Globus pallidus (tissue), 1 donor: ENCODE data around the gene HOXC10.

Experiments used
- DNase-seq: peaks from one replicate; pipeline ENCODE4 v3.0.0-alpha.2; 2015; ENCODE audit warnings: low spot score

HOXC10 gene

DNA sequence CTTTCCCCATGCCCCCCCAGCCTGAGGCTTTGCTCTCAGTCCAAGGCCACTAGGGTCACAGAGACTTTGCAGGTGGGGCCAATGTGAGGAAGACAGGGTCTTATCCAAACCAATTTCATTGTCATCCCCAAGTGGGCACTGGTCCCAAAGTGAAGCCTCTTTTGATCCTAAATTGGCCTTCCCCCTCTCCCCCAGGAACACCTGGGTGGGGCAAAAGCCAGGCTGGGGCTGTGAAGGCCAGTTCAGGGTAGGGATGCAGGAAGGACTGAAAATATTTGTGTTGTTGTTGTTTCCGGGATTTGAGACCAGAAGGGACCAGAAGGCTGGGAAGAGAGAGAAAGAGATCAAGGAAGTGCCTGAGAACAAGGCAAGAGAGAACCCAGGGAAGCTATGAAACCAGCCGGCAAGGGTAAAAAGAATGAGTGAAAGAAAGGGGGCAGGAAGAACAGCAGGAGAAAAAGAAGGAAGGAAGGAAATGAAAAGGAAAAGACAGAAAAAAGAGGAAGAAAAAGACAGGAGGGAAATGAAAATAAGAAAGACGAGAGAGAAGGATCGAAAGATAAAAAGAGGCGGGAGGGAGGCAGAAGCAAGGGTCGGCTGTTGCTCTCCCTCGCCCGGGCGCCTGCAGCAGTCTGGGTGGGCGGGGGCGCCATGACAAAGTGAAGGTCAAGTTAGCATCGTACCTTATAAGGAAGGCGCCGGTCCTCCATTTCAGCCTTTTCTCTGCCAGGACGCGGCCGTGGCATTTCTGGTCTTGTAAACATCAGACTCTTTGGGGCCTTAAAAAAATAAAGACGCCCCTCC lies 19.5 kb upstream of the HOXC10 start:
- DNase-seq: no peak

DNA sequence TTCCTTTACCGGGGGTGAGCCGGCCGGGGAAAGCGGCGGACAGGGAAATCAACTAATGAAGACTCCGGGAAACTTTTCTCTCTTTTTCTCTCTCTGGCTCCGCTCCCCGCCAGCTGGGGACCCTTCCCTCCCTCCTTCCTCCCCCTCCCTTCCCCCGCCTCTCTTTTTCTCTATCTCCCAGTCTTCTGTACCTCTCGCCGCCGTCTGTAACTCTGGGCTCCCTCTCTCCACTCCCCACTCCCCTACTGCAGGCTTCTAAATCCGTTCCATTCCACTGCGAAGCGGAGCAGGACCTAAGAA lies 18.9 kb upstream of the HOXC10 start:
- no peak for DNase-seq

DNA sequence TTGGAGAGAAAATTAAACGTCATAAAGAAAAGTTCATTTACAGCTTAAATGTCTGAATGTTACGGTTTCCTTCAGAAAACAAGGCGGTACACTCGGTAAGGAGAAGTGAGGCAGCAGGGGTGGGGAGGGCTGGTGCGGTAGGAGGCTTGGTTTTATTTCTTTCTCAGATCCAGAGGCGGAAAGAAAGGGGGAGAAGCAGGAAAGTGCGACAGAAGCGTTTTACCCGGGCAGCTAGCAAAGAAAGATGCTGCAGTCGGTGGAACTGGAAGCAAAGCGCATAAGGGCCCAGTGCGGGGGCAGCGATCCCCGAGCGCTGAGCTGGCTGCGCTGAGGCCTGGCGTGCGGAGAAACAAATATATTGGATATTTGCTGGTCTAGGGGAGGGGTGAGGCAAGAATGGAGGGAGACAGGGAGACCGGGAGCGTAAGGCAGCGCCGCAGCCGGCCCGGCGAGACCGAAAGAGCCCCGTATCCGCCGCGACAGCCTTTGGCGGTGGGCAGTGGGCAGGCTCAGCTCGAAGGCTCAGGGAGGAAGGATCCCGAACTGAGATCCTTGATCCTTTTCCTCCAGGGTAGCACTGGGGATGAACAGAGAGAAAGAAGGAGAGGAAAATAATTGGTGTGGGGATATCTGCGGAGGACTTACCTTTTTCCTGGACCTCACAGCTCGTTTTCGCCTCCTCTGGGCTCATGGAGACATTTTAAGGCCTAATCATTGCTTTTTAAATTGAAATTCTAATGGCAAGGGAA lies 18.4 kb upstream of the HOXC10 start:
- DNase-seq: no peak

DNA sequence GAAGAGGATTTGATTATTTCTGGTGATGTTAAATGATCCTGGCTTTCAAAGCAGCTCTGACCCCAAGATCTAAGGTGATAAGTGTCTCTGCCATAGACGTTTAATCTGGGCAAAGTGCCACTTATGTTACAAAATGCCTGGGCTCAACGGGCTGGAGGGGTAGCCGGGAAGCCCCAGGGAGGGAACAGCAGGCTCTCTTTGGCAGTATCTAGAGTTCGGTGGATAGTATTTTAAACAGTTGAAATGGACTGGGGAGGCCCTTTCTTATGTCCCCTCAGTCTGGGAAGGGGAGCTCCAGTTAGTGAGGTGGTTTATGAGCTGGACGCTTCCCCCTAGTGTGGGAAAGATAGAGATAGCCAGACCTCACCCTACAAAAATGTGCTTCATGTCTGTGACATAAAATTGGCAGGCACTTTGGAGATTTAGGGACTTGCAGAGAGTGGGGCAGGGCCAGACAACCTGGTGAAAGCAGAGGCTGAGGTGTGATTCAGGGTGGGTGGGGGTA lies 17.5 kb upstream of the HOXC10 start:
- no peak for DNase-seq

DNA sequence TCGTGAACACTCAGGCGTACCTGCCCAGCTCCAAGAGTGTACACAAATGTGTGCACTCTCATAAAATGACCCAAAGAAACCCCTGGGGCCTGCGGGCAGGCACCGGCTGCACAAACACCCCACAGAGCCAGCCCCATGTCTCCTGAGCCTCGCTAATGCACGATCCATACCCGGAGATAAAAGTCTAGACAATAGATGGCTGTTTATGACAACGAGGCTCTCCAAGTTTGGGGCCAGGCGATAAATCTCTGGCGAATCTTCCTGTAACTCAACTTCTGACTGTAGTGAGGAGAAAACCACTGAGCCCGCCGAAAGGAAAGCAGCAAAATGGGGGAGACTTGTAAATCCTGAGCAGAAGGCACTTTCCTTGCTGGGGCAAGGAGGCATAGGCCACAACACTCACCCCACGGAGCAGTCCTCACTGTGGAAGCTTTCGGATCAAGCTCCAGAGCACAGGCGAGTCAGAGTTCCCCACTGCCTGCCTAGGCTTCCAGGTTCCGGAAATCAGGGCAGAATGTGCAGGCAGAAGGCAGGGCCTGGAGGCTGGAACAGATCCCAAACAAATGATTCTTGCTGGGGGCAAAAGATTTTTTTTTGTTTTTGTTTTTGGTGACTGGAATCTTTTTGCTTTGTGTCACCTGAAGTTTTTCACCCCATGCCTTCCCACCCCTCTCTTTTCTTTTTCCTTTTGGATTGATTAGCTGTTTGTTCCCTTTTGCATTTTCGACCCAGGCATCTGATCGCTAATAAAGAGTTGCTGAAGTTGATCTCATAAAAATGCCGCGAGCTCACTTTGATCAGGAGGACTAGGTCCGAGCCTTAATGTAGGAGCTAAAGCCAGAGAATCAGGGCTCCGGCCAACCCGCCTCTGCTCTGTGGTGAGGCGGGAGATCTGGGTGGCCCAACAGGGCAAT lies 16.5 kb upstream of the HOXC10 start:
- no peak for DNase-seq

DNA sequence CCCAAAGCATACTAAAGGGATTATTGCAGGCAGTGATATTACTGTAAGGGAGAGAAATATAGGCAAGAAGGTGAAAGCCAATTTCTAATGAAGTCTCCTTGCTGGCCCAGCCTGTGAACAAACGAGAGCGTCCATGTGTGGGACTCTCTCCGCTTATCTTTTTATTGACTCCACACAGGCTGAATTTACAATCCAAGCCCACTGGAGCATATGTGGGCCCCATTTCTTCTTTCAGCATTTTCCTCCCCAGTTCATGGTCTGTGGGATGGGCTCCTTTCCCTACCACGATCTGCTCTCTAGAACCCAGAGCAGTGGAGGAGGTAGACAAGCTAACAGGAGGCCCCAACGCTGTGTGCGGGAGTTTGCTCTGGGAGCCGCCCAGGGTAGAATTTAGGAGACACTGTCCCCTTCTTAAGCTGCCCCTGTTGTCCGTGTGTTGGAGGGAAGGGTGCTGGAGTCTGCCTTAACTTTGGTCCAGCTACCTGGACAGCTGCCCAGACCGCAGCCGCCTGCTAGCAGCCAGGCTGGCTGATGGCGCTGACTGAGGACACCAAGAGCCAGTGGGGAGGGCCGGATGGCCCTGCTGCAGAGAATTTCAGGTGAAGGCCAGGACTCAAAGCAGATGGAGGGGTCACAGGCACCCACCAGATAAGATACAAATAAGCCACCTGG lies 15.2 kb upstream of the HOXC10 start:
- no peak for DNase-seq

DNA sequence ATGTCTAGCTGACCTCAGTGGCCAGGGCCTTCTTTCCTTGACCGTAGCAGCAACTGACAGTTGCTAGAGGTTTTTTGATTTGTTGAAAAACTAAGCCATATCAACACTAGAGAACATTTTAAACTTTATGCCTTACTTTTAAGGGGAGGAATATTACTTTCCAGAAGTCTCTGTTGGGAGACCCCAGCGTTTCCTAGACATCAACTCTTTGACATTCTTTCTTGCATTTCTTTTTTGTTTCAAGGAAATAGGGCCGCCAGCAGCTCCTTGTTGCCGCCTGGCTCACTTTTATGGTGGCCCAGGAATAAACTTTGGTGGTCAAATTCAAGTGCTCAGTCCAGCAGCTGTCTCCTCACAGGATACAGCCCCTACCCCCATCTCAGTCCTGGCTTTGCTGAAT lies 14.5 kb upstream of the HOXC10 start:
- no peak for DNase-seq

DNA sequence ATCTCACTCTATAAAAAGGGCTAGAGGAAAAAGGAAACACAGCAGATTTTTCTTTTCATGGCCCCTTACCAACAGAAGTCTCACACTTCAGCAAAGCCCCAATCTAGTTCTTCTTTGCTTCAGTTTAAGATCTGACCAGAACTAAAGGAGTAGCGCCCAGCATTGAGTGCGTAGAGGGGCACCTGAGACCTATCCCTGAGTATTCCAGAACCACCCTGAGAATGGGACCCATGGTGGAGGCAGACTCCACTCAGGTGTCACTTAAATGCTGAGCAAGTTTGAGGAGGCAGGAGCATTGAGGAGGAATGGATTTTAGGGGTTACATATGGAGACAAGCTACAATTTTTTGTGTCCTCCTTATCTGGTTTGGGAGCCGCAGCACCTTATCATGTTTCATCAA lies 13.8 kb upstream of the HOXC10 start:
- DNase-seq: no peak

DNA sequence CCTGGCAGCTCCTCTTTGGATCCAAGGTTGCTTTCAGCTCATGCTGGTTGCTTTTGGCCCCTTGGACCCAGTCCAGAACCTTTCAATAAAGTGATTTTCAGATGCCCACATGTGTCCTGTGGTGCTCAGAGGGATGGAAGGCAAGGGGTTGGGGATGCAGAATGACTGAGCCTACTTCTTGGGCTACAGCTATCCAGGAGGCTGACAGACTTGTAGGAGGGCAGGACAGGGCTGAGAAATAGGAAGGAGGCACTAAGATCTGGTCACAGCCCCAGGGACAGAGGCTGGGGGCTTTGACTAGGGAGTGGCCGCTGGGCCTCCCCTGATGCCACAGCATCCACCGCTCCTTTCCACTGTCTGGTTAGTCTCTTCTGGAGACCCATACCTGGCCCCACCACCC lies 13.3 kb upstream of the HOXC10 start:
- no peak for DNase-seq

DNA sequence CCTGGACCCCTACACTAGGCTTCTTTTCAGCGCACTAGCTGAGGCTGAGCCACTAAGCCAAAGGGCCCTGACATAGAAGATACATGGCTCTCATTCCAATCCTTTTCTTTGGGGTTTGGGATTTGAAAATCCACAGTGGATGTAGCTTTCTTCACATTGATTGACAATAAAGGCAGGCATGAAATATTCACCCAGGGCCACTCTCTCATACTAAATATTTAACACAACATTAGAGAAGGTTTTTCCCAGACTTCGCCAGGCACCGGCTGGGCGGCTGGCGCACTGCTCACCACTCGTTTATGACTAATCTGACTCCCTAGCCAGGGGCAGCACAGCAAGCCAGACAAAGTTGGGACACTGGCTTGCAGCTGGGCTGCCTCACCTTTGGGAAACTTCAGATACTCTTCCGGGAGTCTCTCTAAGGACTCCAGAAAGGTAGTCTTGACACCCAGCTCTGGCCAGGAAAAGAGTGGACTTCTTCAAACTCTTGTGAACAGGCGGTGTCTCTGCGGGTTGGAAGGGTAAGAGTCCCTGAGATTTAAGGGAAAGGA lies 12.7 kb upstream of the HOXC10 start:
- DNase-seq: no peak

DNA sequence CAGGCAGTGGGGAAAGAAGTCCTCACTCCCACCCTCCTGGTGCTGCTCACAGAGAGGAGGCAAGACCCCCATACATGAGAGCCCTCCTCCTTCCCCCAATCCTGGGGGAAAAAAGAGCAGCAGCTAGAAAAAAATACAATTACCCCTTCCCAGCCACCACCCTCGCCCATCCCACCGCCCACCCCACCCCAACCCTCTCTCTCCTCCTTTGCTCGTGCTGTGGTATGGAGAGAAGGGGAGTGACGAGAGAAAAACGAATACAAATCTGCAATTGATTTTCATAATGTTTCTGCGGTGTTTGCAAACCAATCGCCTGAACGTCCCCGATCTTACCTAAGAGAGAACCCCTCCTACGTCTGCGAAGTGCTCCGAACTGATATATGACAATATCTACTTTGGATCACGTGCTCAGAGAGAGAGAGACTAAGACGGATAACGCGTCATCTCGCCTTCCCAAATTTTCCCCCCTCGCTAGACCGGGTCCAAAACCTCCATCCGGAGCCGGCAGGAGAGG lies 12.2 kb upstream of the HOXC10 start, which contains the start of gene HOXC11:
TSS of gene HOXC11 (plus strand) at position 405 of the 514 bp plus-strand sequence. CDS start 116 bp downstream, outside the sequence.
- DNase-seq: no peak

DNA sequence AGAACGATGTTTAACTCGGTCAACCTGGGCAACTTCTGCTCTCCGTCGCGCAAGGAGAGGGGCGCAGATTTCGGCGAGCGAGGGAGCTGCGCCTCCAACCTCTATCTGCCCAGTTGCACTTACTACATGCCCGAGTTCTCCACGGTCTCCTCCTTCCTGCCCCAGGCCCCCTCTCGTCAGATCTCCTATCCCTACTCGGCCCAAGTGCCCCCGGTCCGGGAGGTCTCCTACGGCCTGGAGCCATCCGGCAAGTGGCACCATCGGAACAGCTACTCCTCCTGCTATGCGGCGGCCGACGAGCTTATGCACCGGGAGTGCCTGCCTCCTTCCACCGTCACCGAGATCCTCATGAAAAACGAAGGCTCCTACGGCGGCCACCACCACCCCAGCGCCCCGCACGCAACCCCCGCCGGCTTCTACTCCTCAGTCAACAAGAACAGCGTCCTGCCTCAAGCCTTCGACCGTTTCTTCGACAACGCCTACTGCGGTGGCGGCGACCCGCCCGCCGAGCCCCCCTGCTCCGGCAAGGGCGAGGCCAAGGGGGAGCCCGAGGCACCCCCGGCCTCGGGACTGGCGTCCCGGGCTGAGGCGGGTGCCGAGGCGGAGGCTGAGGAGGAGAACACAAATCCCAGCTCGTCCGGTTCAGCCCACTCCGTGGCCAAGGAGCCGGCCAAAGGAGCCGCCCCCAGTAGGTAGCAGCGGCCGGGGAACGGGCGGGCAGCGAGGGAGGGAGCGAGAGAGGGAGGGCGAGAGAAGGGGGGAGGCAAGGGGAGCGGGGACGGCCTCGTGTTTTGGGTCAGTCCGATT lies 11.5 kb upstream of the HOXC10 start:
- DNase-seq: no peak

DNA sequence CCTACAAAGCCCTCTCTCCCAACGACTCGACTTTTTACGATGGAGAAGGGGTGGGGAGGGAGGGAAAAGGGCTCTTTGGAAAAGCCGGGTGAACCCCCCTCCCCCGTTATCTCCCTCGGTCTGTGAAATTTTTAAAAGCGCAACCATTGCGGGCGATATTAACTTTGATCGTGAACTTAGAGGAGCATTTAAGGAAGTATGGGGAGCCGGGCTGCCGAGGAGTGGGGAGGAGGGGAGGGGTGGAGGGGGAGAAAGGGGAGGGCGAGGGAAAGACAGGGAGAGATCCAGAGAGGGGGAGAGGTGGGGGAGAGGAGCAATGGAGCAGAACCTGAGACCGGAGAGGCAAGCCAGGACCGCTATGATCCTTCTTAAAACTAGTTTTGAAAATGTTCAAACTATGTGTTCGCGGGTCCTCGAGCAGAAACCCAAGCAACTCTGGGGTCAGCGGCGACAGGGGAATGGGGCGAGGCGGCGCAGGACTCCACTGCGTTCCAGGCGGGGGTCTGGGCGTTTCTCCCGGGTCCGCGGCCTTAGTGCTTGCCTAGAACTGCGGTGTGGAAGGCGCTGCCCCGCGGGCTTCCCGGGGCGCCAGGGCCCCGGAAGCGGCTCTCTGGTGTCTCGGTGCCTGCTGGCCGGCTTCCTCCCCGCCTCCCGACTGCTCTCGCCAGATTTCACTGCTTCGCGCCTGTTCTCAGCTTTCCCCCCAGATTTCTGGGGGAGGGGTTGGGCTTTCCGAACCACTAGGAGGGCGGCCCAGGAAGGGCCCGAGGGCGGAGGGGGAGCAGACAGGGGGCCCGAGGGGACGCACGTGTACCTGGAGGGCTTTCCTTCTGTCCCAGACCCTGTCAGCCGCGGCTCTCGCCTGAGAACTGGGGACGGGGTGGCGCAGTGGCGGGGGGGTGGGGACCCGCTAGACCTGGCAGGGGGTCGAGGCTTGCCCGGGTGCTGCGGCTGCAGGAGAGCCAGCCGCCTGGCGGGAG lies 10.6 kb upstream of the HOXC10 start, which contains the start of gene HOTAIR:
TSS of gene HOTAIR (minus strand) at position 871 of the 980 bp plus-strand sequence.
- DNase-seq: no peak

DNA sequence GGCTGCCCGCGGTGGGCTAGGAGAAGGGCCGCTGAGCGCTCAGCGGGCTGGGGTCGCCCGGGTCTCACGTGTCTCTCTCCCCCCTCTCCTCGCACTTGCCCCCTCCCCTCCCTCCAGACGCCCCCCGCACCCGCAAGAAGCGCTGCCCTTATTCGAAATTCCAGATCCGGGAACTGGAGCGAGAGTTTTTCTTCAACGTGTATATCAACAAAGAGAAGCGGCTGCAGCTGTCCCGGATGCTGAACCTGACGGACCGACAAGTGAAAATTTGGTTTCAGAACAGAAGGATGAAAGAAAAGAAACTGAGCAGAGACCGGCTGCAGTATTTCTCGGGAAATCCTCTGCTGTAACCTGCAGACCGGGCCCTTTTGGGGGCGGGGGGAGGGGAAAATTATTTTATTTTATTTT lies 9.9 kb upstream of the HOXC10 start:
- no peak for DNase-seq

DNA sequence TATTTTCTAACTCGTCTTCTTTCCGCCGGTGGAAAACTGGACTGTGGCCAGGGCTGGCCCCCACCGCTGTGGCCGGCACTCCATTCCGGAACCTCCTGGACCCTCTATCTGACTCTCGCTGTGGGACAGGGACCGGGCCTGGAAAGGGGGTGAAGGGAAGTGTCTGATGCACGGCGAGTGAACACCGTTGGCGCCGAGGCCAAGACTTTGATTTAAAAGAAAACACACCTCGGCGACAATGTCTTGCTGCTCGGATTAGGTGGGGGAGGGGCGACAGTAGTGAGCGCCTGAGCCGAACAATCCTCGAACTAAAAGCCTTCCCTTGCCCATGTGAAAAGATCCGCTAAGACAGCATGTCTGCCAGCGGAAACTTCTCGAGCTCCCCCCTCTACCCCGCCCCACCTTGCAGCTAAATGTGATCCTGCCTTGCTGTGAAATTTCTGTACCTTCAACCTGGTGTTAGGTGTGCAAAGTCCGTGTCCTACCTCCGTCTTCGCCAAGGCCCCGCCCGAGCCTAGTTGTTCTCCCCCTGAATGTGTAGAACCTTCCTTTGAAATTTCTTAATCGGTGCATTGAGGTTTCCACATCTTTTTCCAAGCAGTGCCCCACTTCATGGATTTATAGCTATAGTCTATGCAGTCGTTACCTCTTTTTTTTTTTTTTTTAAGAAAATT lies 9.3 kb upstream of the HOXC10 start:
- no peak for DNase-seq

DNA sequence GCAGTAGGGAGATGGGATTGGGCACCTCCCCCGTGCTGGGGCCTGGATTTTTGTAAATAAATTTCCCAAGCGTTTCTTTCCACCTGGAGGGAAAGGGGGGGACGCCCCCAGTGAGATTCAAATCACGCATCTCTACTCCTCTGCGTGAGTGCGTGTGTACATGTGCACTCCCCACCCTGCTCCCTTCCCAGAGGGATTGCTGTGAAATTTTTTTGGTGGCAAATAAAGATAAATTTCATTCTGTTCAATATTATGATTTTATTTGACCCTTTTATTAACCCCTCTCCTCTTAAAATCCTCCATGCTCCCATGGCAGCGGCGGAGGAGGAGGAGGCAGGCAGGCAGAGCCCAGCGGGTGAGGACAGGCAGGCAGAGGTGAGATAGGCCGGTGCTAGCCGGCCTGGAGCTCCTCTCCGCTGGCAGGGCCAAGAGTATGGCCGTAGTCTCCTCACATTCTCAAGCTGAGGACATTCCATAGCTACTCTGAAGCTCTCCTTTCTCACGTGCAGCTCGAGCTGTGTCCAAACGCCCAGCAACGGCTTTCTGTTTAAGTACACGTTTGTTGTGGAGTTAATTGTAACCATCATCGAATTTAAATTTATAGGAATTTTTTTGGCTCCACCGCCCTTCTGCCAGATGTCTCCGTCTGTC lies 8.6 kb upstream of the HOXC10 start:
- no peak for DNase-seq

DNA sequence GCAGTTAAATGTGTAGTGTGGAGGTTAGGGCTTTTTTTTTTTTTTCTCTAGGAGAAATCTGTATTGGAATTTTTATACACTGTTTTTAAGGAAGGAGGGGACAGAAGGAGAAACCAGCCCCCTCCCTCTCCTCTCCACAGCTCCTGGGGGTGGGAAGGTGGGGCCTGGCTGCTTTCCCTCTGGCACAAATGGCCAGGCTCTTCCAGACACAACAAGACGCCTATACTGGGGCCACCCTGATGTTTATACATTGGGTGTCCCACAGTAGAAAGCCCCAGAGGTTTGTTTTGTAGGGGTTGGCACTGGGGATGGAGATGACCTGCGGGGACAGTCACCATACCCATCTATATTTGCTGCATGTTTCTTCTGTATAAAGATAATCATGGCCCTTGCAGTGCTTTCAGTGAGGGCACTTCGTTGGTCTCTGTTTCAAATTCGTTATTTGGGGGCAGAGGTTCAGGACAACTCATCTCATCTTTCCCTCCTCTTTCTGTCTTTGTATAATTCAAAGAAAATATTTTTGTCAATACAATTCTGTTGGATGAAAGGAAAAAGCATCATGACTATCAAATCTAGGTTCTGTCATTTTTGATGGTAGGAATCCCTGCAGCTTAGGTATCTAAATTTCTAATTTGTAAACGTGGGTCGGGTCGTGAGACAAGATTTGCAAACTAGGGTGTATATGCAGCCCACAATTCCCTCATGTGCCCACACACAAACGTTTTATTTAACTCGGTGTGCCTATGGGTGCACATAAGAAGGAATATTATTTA lies 7.9 kb upstream of the HOXC10 start:
- DNase-seq: no peak
